HG03521 (cell line): ENCODE data around the gene ITM2C.

ENCODE experiments used
- ATAC-seq: cut with Tn5 transposase; IDR thresholded peaks from one replicate; pipeline ENCODE4 v1.9.1; 2021; ENCODE audit warnings: mild to moderate bottlenecking, moderate library complexity; ENCODE audit not compliant: unreplicated experiment

ITM2C gene

DNA sequence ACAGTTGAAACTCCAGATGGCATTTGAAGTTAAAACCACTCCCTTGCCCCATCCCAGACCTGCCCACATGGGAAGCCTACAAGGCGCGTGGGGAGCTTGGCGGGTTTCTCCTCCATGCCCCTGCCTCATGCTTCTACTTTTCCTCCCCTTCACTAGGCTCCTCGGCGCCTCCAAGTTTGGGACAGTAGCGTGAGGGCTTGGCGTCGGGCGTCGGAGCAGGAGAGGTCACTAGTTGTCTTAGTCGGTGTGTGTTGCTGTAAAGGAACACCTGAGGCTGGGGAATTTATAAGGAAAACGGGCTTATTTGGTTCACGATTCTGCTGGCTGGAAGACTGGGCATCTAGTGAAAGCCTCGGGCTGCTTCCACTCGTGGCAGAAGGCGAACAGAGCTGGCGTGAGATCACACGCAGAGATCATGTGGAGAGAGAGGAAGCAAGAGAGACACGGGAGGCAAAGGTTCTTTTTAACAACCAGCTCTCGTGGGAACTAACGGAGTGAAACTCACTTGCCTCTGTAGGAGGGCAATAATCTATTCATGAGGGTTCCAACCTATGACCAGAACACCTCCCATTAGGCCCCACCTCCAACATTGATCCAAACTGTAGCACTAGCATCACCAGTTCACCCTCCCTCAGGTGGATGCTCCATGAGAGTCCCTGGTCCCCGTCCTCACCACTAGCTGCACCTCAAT is 25.3 kb downstream of the ITM2C start:
- ATAC-seq, result no peak

DNA sequence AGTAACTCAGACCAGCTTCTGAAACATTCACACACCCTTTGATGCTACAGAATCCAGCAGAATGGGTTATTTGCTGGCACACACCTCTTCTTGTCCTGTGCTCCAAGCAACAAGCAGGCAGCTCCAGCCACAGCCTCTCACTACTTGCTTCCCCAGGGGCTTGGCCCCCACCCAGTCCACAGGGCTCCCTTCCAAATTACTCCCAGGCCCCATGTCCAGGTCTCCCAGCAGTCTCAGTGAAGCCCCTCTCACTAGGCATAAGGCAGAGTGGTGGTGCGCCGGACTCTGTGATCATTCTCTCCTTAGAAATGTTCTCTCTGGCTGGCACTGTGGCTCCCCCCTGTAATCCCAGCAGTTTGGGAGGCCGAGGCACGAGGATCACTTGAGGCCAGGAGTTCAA is 25.9 kb downstream of the ITM2C start:
- ATAC-seq, result no peak

- ATAC-seq, result no peak
Measured at GRCh38 chr2:230891064-230891463, 26.3 kb downstream of the ITM2C start.

DNA sequence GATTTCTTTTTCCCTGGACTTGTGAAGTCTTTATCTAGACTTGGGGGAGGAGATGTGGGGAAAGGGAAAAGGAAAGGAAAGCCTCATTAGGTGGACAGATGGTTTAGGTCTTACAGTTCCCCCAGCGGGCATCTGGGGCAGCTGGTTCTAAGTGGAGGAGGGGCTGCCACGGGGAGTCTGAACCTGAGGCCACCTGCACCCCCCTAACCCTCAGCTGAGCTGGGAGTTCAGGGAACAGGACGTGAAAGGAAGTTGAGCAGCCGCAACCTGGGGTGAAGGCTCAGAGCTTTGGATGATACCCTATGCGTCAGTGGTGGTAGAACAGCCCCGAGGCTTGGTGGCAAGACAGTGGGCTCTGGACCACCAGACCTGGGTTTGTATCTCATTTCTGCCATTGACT is 26.8 kb downstream of the ITM2C start:
- no peak for ATAC-seq

- ATAC-seq, result peak; percentile 62
Measured at GRCh38 chr2:230893338-230893737, 28.6 kb downstream of the ITM2C start.

GRCh38 chr2:230893841-230894781 is 29.4 kb downstream of the ITM2C start:
- ATAC-seq, result no peak

GRCh38 chr2:230895536-230896345 is 31.0 kb downstream of the ITM2C start:
- no peak for ATAC-seq

GRCh38 chr2:230896346-230897115 is 31.8 kb downstream of the ITM2C start:
- ATAC-seq, result no peak

DNA sequence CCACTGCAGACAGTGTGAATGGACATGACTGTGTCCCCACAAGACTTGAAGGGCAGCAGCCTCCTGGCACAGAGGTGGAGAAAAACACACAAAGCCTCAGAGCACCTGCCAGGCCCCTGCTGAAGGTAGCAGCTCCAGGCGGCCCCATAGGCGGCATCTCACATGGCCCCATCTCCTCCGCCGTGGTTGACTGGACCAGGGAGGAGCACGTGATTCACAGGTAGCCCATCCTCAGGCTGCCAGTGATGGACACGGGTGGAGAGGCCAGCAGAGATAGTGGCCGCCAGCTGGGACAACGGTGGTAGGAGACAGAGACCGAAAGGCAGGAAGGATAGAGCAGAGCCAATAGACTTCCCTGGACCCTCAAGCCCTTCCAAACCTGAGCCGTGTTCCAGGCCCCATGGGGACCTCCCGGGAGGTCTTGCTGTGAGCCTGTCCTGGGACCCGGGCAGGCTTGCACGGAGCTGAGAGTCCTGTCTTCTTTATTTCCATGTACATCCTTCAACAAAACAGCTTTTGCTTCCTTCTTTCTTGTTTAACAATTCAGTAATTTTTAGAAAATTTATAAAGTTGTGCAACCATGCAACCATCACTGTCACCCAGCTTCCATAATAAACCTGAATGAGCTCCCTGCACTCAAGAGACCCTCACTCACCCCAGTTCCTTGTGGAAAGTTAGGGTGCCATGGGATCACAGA is 33.4 kb downstream of the ITM2C start:
- ATAC-seq, result no peak

DNA sequence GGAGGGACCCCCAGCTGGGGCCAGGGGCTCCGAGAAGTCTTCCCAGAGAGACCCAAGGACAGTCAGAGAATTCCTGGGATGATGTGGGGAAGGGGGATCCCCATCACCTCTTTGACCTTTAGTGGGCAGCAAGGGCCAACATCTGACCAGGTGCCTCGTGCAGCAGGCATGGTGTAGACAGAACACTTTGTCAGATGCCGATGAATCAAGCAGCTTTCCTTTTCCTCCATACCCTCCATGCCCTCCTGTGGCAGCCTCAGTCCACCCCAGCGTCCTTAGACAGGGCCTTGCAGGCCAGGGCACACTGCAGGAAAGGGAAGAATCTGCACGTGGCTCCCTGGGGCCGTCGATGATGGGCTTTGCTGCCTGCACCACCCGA is 34.0 kb downstream of the ITM2C start:
- ATAC-seq, result no peak

DNA sequence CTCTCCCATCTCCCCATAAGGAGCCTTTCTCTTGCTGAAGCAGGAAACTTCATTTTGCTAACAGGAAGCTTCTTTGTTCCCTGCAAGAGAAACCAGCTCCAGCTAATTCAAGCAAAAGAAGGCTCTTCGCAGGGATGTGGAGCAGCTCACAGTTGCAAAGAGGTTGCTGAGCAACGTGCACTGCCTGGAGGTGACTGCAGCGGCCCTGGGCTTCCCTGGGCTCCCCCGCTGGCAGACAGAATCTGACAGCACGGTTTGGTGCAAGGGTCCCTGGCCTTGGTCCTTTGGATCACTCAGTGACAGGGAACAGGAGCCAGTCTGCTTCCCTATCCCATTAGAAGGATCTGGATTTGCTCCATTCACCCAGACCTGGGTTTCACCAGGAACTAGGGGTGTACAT is 34.5 kb downstream of the ITM2C start:
- no peak for ATAC-seq

GRCh38 chr2:230899786-230900185 is 35.0 kb downstream of the ITM2C start:
- ATAC-seq, result no peak

DNA sequence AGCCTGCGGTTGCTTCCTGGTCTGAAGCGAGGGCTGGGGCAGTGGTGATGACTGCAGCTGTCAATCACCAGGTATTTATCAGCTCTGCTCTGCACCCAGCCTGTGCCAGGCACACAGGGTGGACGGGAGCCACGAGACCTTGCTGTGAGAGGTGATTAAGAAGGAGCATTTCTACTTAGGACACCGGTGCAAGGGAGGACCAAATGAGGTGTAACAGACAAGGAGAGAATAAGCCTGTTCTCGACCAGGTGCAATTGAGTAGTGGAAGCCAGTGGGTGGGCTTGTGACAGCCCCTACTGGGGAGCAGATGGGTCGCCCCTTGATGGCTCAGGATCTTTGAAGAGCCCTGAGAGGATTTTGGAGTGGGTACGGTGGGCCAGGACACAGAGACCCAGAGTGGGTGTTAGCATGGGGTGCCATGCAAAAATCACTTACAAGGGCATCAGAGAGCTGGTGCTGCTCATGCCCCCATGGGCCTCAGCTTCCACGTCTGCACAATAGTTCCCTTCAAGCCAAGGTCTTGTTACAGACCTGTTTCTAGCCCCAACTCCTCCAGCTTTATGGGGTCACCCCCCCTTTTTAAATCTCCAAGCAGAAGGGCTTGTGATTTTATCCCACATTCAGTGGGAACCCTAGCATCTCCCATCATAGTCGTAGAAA is 35.7 kb downstream of the ITM2C start:
- no peak for ATAC-seq

- ATAC-seq, result no peak
Measured at GRCh38 chr2:230901006-230901405, 36.3 kb downstream of the ITM2C start.

DNA sequence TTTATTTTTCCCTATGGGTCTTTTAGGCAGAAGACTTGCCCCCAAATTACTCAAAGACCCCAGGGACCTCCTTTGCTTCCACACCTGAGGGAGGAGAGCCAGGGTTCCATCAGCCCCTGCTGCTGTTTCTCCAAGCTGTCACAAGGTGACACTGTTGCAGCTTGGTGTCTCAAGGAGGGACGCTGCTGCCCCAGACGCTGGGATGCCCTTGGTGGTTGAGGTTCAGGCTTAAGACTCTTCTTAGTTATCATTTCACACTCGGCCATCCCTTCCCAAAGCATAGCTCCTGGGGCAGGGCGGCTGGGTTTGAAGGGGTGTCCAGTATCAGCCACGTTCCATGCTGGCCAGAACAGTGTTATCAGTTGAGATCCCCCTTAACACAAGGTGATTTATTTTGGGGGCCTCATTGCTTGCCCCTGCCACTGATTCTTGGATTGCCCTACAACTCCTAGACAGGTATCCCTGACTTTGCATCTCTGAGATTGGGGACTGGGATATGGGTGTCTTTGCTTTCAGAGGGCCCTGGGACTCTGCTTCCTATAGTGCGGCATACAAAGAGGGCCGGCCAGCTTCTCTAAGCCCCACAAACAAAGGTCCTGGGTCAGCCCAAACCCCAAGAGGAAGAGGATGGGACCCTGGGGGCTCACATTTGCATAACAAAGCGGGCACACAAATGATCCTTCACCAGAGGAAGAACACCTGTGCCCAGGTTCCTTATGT is 37.6 kb downstream of the ITM2C start:
- ATAC-seq, result peak; percentile 71

DNA sequence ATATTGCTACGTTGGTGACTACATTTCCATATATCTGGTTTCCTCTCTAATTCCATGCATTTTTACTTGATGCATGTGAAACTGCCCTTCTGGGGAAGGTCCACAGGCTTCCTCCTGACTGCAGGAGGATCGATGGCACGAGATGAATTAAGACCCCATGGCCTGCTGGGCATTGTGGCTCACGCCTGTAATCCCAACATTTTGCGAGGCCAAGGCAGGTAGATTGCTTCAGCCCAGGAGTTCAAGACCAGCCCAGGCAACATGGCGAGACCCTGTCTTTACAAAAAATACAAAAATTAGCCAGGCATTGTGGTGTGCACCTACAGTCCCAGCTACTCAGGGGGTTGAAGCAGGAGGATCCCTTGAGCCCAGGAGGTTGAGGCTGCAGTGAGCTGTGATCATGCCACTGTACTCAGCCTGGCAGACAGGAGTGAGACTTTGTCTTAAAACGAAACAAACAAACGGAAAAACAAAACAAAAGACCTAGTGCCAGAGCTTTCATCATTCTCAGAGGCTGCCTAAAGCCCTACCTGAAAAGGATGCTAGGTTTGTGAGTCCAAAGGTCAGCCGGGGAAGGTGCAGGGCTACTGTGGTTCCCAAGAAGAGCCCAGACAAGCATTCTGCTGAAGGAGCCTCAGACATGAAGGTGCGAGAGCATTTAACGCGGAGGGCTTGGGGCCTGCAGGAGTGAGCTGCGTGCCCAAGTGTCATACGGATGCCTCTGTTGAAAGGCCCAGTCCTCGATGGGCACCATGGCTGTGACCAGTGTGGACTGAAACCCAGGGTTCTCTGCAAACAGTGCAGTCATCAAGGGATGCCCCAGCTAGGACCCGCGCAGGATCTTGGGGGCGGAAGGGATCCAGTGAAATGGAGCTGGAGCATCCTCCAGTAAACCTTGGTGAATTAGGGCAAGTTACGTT is 38.7 kb downstream of the ITM2C start:
- ATAC-seq, result no peak

GRCh38 chr2:230904856-230905447 is 40.2 kb downstream of the ITM2C start:
- no peak for ATAC-seq
